ENCODE results near the gene LRRK1. TPM values are rescaled to one million over a fixed set of nuclear protein-coding genes. Genes with fewer than 3 reads are reported as not detected.

The LRRK1 gene
- total RNA-seq, 1 donor from 2014 or later, result not detected

- Histone ChIP-seq H3K4me2 (no peak overlapping the region), H3K4me3 (no peak overlapping the region), H3K4me1 (no peaks in the 10 kb centered on the region), H3K9ac (no peak overlapping the region), H2AFZ (replicated peaks) (no peak overlapping the region), H4K20me1 (ENCODE audit: low read depth) (no peaks in the 10 kb centered on the region), H3K36me3 (no peaks in the 10 kb centered on the region), H3K27me3 (no peaks in the 10 kb centered on the region), H3K27ac (no peak overlapping the region), H3F3A (ENCODE audit: low read depth) (no peaks in the 10 kb centered on the region), H3K9me3 (ENCODE audit: low read depth) (no peaks in the 10 kb centered on the region), H3K79me2 (ENCODE audit: low read depth) (no peaks in the 10 kb centered on the region)
- Mint-ChIP-seq H3K4me1 (peaks cover 42% of the 10 kb centered on the region), H3K4me3 (no peak overlapping the region), H3K9me3 (no peaks in the 10 kb centered on the region), H3K27ac (no peak overlapping the region), H3K27me3 (ENCODE audit: insufficient read depth, low read depth) (peaks cover 9% of the 10 kb centered on the region), H3K36me3 (no peaks in the 10 kb centered on the region)
- no peak for DNase-seq (ENCODE audit: low spot score)
- TF ChIP-seq EZH2 (IDR thresholded peaks at IDR 0.05) (no peak), EZH2phosphoT487 (IDR thresholded peaks at IDR 0.05) (no peak), CTCF (IDR thresholded peaks at IDR 0.05) (no peak)
Measured at GRCh38 chr15:101114166-101114565, 195.0 kb downstream of the LRRK1 start.

GRCh38 chr15:101114610-101115009, 195.5 kb downstream of the LRRK1 start:
- H3F3A ChIP-seq (ENCODE audit: low read depth), result no peaks in the 10 kb centered on the region
- no peak overlapping the region for H3K4me3 Mint-ChIP-seq
- no peaks in the 10 kb centered on the region for H3K9me3 Mint-ChIP-seq
- H2AFZ ChIP-seq (replicated peaks), result no peak overlapping the region
- no peaks in the 10 kb centered on the region for H3K36me3 ChIP-seq
- TF ChIP-seq EZH2phosphoT487 (IDR thresholded peaks at IDR 0.05), result no peak
- no peak for TF ChIP-seq CTCF (IDR thresholded peaks at IDR 0.05)
- no peak for TF ChIP-seq EZH2 (IDR thresholded peaks at IDR 0.05)
- H3K4me2 ChIP-seq, result no peak overlapping the region
- no peaks in the 10 kb centered on the region for H4K20me1 ChIP-seq (ENCODE audit: low read depth)
- H3K9me3 ChIP-seq (ENCODE audit: low read depth), result no peaks in the 10 kb centered on the region
- peaks cover 9% of the 10 kb centered on the region for H3K27me3 Mint-ChIP-seq (ENCODE audit: insufficient read depth, low read depth)
- no peak overlapping the region for H3K4me3 ChIP-seq
- no peaks in the 10 kb centered on the region for H3K36me3 Mint-ChIP-seq
- H3K27ac Mint-ChIP-seq, result peak overlapping the region; percentile 46
- H3K9ac ChIP-seq, result no peak overlapping the region
- no peak overlapping the region for H3K27ac ChIP-seq
- no peaks in the 10 kb centered on the region for H3K27me3 ChIP-seq
- H3K4me1 Mint-ChIP-seq, result peaks cover 43% of the 10 kb centered on the region
- H3K4me1 ChIP-seq, result no peaks in the 10 kb centered on the region
- H3K79me2 ChIP-seq (ENCODE audit: low read depth), result no peaks in the 10 kb centered on the region
- no peak for DNase-seq (ENCODE audit: low spot score)

GRCh38 chr15:101115393-101115785, 196.2 kb downstream of the LRRK1 start:
- Histone ChIP-seq H3K79me2 (ENCODE audit: low read depth) (no peaks in the 10 kb centered on the region), H3K36me3 (no peaks in the 10 kb centered on the region), H3K9ac (no peak overlapping the region), H3K4me3 (no peak overlapping the region), H3K27me3 (no peaks in the 10 kb centered on the region), H2AFZ (replicated peaks) (no peak overlapping the region), H3K27ac (no peak overlapping the region), H3K9me3 (ENCODE audit: low read depth) (no peaks in the 10 kb centered on the region), H3F3A (ENCODE audit: low read depth) (no peaks in the 10 kb centered on the region), H4K20me1 (ENCODE audit: low read depth) (no peaks in the 10 kb centered on the region), H3K4me1 (peaks cover 2% of the 10 kb centered on the region), H3K4me2 (no peak overlapping the region)
- H3K36me3 Mint-ChIP-seq, result no peaks in the 10 kb centered on the region
- H3K9me3 Mint-ChIP-seq, result no peaks in the 10 kb centered on the region
- H3K27ac Mint-ChIP-seq, result peak overlapping the region; percentile 50
- TF ChIP-seq CTCF (IDR thresholded peaks at IDR 0.05), result no peak
- TF ChIP-seq EZH2 (IDR thresholded peaks at IDR 0.05), result no peak
- no peak for TF ChIP-seq EZH2phosphoT487 (IDR thresholded peaks at IDR 0.05)
- DNase-seq (ENCODE audit: low spot score), result no peak
- no peak overlapping the region for H3K4me3 Mint-ChIP-seq
- H3K27me3 Mint-ChIP-seq (ENCODE audit: insufficient read depth, low read depth), result peaks cover 9% of the 10 kb centered on the region
- peaks cover 46% of the 10 kb centered on the region for H3K4me1 Mint-ChIP-seq

All from neural progenitor cell (in vitro differentiated cells).